ENCODE measurements around the gene KLHL11.

- TF ChIP-seq CTCF (IDR thresholded peaks at IDR 0.05; ENCODE audit: low read depth, low read length, poor library complexity, severe bottlenecking) = no peak
- TF ChIP-seq EZH2phosphoT487 (IDR thresholded peaks at IDR 0.05; ENCODE audit: borderline replicate concordance, low read length) = no peak
Measured at GRCh38 chr17:41892021-41892376, 26.8 kb upstream of the KLHL11 start.
